Tibial nerve (tissue), 4 donors: ENCODE results near the gene MICALL2. TPM values are rescaled to one million over a fixed set of nuclear protein-coding genes. Genes with fewer than 3 reads are reported as not detected.

Source experiments
- DNase-seq, 2 donors: peaks; one replicate each; pipeline ENCODE4 v3.0.0-alpha.2; 2019; ENCODE audit warnings: low spot score in 2 of 2
- H3K27ac ChIP-seq, 4 donors: fragments of 200-600 bp; sonication (generic) in 3 of 4; one replicate each; pipeline ENCODE4 v1.5.1; 2017 to 2019; ENCODE audit warnings: mild to moderate bottlenecking in 1 of 4
- H3K27me3 ChIP-seq, 2 donors: fragments of 200-600 bp; sonication (generic) in 1 of 2; one replicate each; pipeline versions ENCODE4 v1.5.1 to v1.6.0; 2017 to 2019
- H3K36me3 ChIP-seq, 3 donors: fragments of 200-600 bp; sonication (generic); one replicate each; pipeline ENCODE4 v1.5.1; 2018 to 2019
- H3K4me1 ChIP-seq, 4 donors: fragments of 200-600 bp; sonication (generic) in 3 of 4; one replicate each; pipeline ENCODE4 v1.5.1; 2017 to 2019
- H3K4me3 ChIP-seq, 4 donors: fragments of 200-600 bp; sonication (generic) in 3 of 4; one replicate each; pipeline ENCODE4 v1.5.1; 2017 to 2019; ENCODE audit warnings: mild to moderate bottlenecking in 1 of 4, moderate library complexity in 1 of 4
- H3K9me3 ChIP-seq, 4 donors: fragments of 200-600 bp; sonication (generic) in 3 of 4; one replicate each; pipeline ENCODE4 v1.5.1; 2017 to 2019
- EP300 ChIP-seq, 2 donors: sonication (generic); formaldehyde crosslinking; IDR thresholded peaks; one replicate each; pipeline ENCODE4 v1.6.1; 2017; ENCODE audit warnings: antibody characterized with exemption in 2 of 2, mild to moderate bottlenecking in 1 of 2
- POLR2A ChIP-seq, 2 donors: fragments of 450-650 bp; IDR thresholded peaks; one replicate each; pipeline ENCODE4 v1.6.1; 2017; ENCODE audit warnings: antibody characterized with exemption in 2 of 2, mild to moderate bottlenecking in 2 of 2, moderate library complexity in 2 of 2
- WGBS, 2 donors: methylation state at CpG; one replicate each; pipeline ENCODE4 v1.1.5; 2018; 5-methylcytosine and 5-hydroxymethylcytosine counted together
- total RNA-seq, 4 donors: library from RNA; depleted of rRNA; stranded (reverse); fragments of >200 nt; gene quantifications; one replicate each; pipeline ENCODE4 v1.1.0, GENCODE V29; 2016
- TF ChIP-seq, protein P1 (sequence below), 5 experiments: fragments of 200-600 bp in 3 of 5; fragments of 450-650 bp in 2 of 5; sonication (generic) in 3 of 5; IDR thresholded peaks; one replicate each; pipeline ENCODE4 v1.5.1; 2016 to 2019; ENCODE audit warnings: antibody characterized with exemption in 5 of 5, mild to moderate bottlenecking in 3 of 5, moderate library complexity in 2 of 5

MICALL2 gene
- total RNA-seq, 4 donors from 2014 or later, result 67.6 to 153 (median 104) TPM

GRCh38 chr7:1422512-1423263 is 36.6 kb downstream of the MICALL2 start:
- Histone ChIP-seq H3K27ac (no peak overlapping the region), H3K36me3 (no peaks in the 10 kb centered on the region), H3K4me3 (no peak overlapping the region), H3K27me3 (peaks cover 0 to 62% of the 10 kb centered on the region in 2 donors), H3K4me1 (peaks cover 0 to 7% (median 0%) of the 10 kb centered on the region in 4 donors), H3K9me3 (no peaks in the 10 kb centered on the region)
- TF ChIP-seq EP300 (IDR thresholded peaks at IDR 0.05) (no peak), POLR2A (IDR thresholded peaks at IDR 0.05) (no peak)
- TF ChIP-seq, protein P1, sequence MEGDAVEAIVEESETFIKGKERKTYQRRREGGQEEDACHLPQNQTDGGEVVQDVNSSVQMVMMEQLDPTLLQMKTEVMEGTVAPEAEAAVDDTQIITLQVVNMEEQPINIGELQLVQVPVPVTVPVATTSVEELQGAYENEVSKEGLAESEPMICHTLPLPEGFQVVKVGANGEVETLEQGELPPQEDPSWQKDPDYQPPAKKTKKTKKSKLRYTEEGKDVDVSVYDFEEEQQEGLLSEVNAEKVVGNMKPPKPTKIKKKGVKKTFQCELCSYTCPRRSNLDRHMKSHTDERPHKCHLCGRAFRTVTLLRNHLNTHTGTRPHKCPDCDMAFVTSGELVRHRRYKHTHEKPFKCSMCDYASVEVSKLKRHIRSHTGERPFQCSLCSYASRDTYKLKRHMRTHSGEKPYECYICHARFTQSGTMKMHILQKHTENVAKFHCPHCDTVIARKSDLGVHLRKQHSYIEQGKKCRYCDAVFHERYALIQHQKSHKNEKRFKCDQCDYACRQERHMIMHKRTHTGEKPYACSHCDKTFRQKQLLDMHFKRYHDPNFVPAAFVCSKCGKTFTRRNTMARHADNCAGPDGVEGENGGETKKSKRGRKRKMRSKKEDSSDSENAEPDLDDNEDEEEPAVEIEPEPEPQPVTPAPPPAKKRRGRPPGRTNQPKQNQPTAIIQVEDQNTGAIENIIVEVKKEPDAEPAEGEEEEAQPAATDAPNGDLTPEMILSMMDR (IDR thresholded peaks at IDR 0.05), result no peak
- WGBS, 2 donors, result 25 to 28% methylated on average over 23 to 24 of the region's 24 CpGs
- no peak for DNase-seq

DNA sequence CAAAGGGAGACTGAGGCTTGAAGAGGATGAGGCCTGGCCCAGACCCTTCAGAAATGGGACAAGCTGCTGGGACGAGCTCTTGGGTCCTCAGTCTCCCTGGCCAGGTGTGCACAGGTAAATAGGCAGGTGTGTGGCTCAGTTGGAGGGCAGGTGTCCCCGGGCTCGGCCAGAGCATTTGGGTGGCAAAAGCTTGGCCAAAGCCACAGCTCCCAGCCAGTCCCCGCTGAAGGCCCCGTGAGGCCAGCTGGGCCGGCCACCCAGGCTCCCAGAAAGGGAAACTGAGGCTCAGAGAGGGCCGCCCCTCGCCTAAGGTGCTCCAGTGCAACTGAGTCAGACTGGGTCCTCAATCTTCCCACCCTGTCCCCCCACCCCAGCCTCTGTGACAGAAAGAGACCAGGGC is 37.3 kb downstream of the MICALL2 start:
- no peak for DNase-seq
- Histone ChIP-seq H3K4me1 (peaks cover 0 to 7% (median 0%) of the 10 kb centered on the region in 4 donors), H3K27me3 (peaks cover 0 to 66% of the 10 kb centered on the region in 2 donors), H3K9me3 (no peaks in the 10 kb centered on the region), H3K4me3 (no peak overlapping the region), H3K36me3 (no peaks in the 10 kb centered on the region), H3K27ac (no peak overlapping the region)
- TF ChIP-seq POLR2A (IDR thresholded peaks at IDR 0.05) (no peak), EP300 (IDR thresholded peaks at IDR 0.05) (no peak)
- TF ChIP-seq, protein P1 (IDR thresholded peaks at IDR 0.05), result no peak
- 85 to 86% methylated on average over 7 to 8 of the region's 8 CpGs for WGBS, 2 donors

- Histone ChIP-seq H3K27me3 (peaks cover 0 to 66% of the 10 kb centered on the region in 2 donors), H3K27ac (no peak overlapping the region), H3K4me1 (peaks cover 0 to 7% (median 0%) of the 10 kb centered on the region in 4 donors), H3K4me3 (no peak overlapping the region), H3K36me3 (no peaks in the 10 kb centered on the region), H3K9me3 (no peaks in the 10 kb centered on the region)
- DNase-seq, result no peak
- no peak for TF ChIP-seq POLR2A (IDR thresholded peaks at IDR 0.05)
- TF ChIP-seq, protein P1 (IDR thresholded peaks at IDR 0.05), result no peak
- no peak for TF ChIP-seq EP300 (IDR thresholded peaks at IDR 0.05)
- WGBS, 2 donors, result 85 to 88% methylated on average over 36 to 41 of the region's 41 CpGs
Observed at GRCh38 chr7:1421020-1421790, 38.1 kb downstream of the MICALL2 start.

GRCh38 chr7:1419688-1420087 is 39.6 kb downstream of the MICALL2 start:
- DNase-seq, result no peak
- H3K27me3 ChIP-seq, result peaks cover 0 to 60% of the 10 kb centered on the region in 2 donors
- TF ChIP-seq EP300 (IDR thresholded peaks at IDR 0.05) (no peak), POLR2A (IDR thresholded peaks at IDR 0.05) (no peak)
- TF ChIP-seq, protein P1 (IDR thresholded peaks at IDR 0.05), result no peak
- H3K4me1 ChIP-seq, result peaks cover 0 to 7% (median 0%) of the 10 kb centered on the region in 4 donors
- no peak overlapping the region for H3K4me3 ChIP-seq
- no peaks in the 10 kb centered on the region for H3K36me3 ChIP-seq
- H3K9me3 ChIP-seq, result no peaks in the 10 kb centered on the region
- H3K27ac ChIP-seq, result no peak overlapping the region
- 50 to 69% methylated on average over 2 to 6 of the region's 7 CpGs for WGBS, 2 donors

DNA sequence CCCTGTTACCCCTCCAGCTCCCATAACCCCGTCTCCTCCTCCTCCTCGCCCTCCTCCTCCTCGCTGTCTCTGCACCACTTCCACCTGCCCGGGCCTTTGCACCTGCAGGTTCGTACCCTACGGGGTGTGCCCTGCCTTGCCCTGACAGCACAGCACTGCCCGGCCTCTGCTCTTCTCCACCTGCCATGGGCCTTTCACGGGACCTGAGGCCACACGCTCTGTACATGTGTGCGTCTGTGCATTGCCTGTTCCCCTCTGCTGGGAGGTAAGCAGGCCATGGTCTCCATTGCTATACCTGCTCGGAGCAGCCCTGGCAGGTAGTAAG is 40.0 kb downstream of the MICALL2 start:
- H3K4me1 ChIP-seq, result peaks cover 0 to 7% (median 0%) of the 10 kb centered on the region in 4 donors
- peaks cover 0 to 63% of the 10 kb centered on the region in 2 donors for H3K27me3 ChIP-seq
- no peak for TF ChIP-seq POLR2A (IDR thresholded peaks at IDR 0.05)
- no peak for TF ChIP-seq EP300 (IDR thresholded peaks at IDR 0.05)
- TF ChIP-seq, protein P1 (IDR thresholded peaks at IDR 0.05), result no peak
- DNase-seq, result no peak
- no peaks in the 10 kb centered on the region for H3K9me3 ChIP-seq
- 87 to 89% methylated on average over 10 to 11 of the region's 11 CpGs for WGBS, 2 donors
- no peak overlapping the region for H3K27ac ChIP-seq
- no peak overlapping the region for H3K4me3 ChIP-seq
- no peaks in the 10 kb centered on the region for H3K36me3 ChIP-seq
